ENCODE results near the gene GALNS.

GRCh38 chr16:88774544-88775393 is 82.0 kb downstream of the GALNS start:
- no peak for TF ChIP-seq TFCP2L1 (CRISPR knock-in tag; IDR thresholded peaks at IDR 0.05)
- TF ChIP-seq ELK1 (IDR thresholded peaks at IDR 0.05; ENCODE audit: low read depth, low read length), result no peak
- no peak for TF ChIP-seq CTCF (IDR thresholded peaks at IDR 0.05)
- TF ChIP-seq MAX (IDR thresholded peaks at IDR 0.05), result no peak
- no peak for TF ChIP-seq RCOR1 (IDR thresholded peaks at IDR 0.05; ENCODE audit: low read depth, low read length)
- TF ChIP-seq PHF8 (IDR thresholded peaks at IDR 0.05; ENCODE audit: borderline replicate concordance, low read depth), result no peak
- TF ChIP-seq MYC (IDR thresholded peaks at IDR 0.05; ENCODE audit: borderline replicate concordance, low read length), result no peak
- no peak for TF ChIP-seq POLR2AphosphoS2 (conservative IDR thresholded peaks at IDR 0.05; ENCODE audit: low read length)
- no peak for TF ChIP-seq NPAS2 (CRISPR knock-in tag; IDR thresholded peaks at IDR 0.05; ENCODE audit: borderline replicate concordance)
- no peak for TF ChIP-seq HDAC2 (IDR thresholded peaks at IDR 0.05)
